ENCODE measurements around the gene FAM81A. TPM values are rescaled to one million over a fixed set of nuclear protein-coding genes. Genes with fewer than 3 reads are reported as not detected.

FAM81A gene
- total RNA-seq, 6 experiments from 2014 or later = 0.18 TPM; not detected in 5

- Histone ChIP-seq H3K4me3 (no peak overlapping the region), H3K9me3 (no peaks in the 10 kb centered on the region), H3K4me1 (no peaks in the 10 kb centered on the region), H3K27me3 (no peaks in the 10 kb centered on the region), H3K36me3 (no peaks in the 10 kb centered on the region), H3K27ac (no peak overlapping the region)
- intact Hi-C loops (cut with DNase I) = loop anchor here in 1 of 2 donors (10.0 kb wide), 1 partner anchor 518 kb away; no protein-coding TSS in a partner anchor
- ATAC-seq (peak; percentile 97 to 100 (median 98)), DNase-seq (peak in 2 of 3 donors; percentile 40 to 63)
- no peak for TF ChIP-seq POLR2A (IDR thresholded peaks at IDR 0.05)
- TF ChIP-seq CTCF (IDR thresholded peaks at IDR 0.05) = peak; percentile 82 to 86 (median 85)
- WGBS (ENCODE audit: insufficient coverage, low coverage, low lambda C conversion rate, missing lambda C conversion rate) = 11% methylated on average over 11 of the region's 11 CpGs
Measured at GRCh38 chr15:59492389-59493377, 54.7 kb downstream of the FAM81A start.

GRCh38 chr15:59501597-59501996, 63.6 kb downstream of the FAM81A start:
- H3K27me3 ChIP-seq = no peaks in the 10 kb centered on the region
- no peaks in the 10 kb centered on the region for H3K36me3 ChIP-seq
- 28% methylated on average over 5 of the region's 5 CpGs for WGBS (ENCODE audit: insufficient coverage, low coverage, low lambda C conversion rate, missing lambda C conversion rate)
- no peaks in the 10 kb centered on the region for H3K4me1 ChIP-seq
- intact Hi-C loops (cut with DNase I) = no loop called here
- no peaks in the 10 kb centered on the region for H3K9me3 ChIP-seq
- no peak overlapping the region for H3K27ac ChIP-seq
- TF ChIP-seq CTCF (IDR thresholded peaks at IDR 0.05) (peak; percentile 69 to 83 (median 77)), POLR2A (IDR thresholded peaks at IDR 0.05) (no peak)
- DNase-seq (peak in 2 of 3 donors; percentile 39 to 64), ATAC-seq (peak; percentile 94 to 99 (median 94))
- no peak overlapping the region for H3K4me3 ChIP-seq

- DNase-seq (no peak), ATAC-seq (no peak)
- H3K4me3 ChIP-seq = no peak overlapping the region
- H3K27ac ChIP-seq = no peak overlapping the region
- no peaks in the 10 kb centered on the region for H3K4me1 ChIP-seq
- TF ChIP-seq CTCF (IDR thresholded peaks at IDR 0.05) = no peak
- TF ChIP-seq POLR2A (IDR thresholded peaks at IDR 0.05) = no peak
- no peaks in the 10 kb centered on the region for H3K27me3 ChIP-seq
- intact Hi-C loops (cut with DNase I) = no loop called here
- H3K9me3 ChIP-seq = no peaks in the 10 kb centered on the region
- WGBS (ENCODE audit: insufficient coverage, low coverage, low lambda C conversion rate, missing lambda C conversion rate) = 79% methylated on average over 2 of the region's 2 CpGs
- H3K36me3 ChIP-seq = no peaks in the 10 kb centered on the region
Measured at GRCh38 chr15:59515190-59515589, 77.2 kb downstream of the FAM81A start.

GRCh38 chr15:59516655-59517461, 78.9 kb downstream of the FAM81A start:
- H3K4me3 ChIP-seq = no peak overlapping the region
- peak in 1 of 4 donors; percentile 40 for ATAC-seq
- TF ChIP-seq POLR2A (IDR thresholded peaks at IDR 0.05) = no peak
- no peak for TF ChIP-seq CTCF (IDR thresholded peaks at IDR 0.05)
- no peak for DNase-seq
- no peaks in the 10 kb centered on the region for H3K27me3 ChIP-seq
- intact Hi-C loops (cut with DNase I) = no loop called here
- H3K27ac ChIP-seq = no peak overlapping the region
- 65% methylated on average over 9 of the region's 9 CpGs for WGBS (ENCODE audit: insufficient coverage, low coverage, low lambda C conversion rate, missing lambda C conversion rate)
- H3K36me3 ChIP-seq = no peaks in the 10 kb centered on the region
- H3K9me3 ChIP-seq = no peaks in the 10 kb centered on the region
- no peaks in the 10 kb centered on the region for H3K4me1 ChIP-seq
